ENCODE results near the gene IL10RB.

GRCh38 chr21:33302055-33302454, 35.9 kb downstream of the IL10RB start:
- TF ChIP-seq EZH2 (IDR thresholded peaks at IDR 0.05; ENCODE audit: low read length) (no peak), CTCF (optimal IDR thresholded peaks at IDR 0.05 in 1 of 3, IDR thresholded peaks at IDR 0.05 in 1 of 3, conservative IDR thresholded peaks at IDR 0.05 in 1 of 3; ENCODE audit: extremely low read depth in 1 of 3, insufficient read depth in 2 of 3, low read length in 3 of 3) (peak in 2 of 3 experiments; percentile 20 to 31)
